Activated CD4-positive, alpha-beta T cell treated with anti-CD3 and anti-CD28 coated beads, Interleukin-2, amount 10 ng/mL, durations not matched to agents 24 days and 14 days (primary cell): ENCODE results near the gene RPL18. TPM values are rescaled to one million over a fixed set of nuclear protein-coding genes. Genes with fewer than 3 reads are reported as not detected.
A peak's percentile ranks its signal among the peaks of the same experiment; 100 is the strongest.
"Not testable (repeated sequence)": the region's sequence is repeated elsewhere in the genome, so short reads cannot be mapped to it uniquely, and the experiment has no call there.

Experiments used
- DNase-seq: peaks from one replicate; pipeline ENCODE4 v3.0.0; 2022
- H3K27ac Mint-ChIP-seq: one replicate; pipeline ENCODE4 v1.8.0; 2022; ENCODE audit warnings: mild to moderate bottlenecking, mixed read lengths
- H3K27me3 Mint-ChIP-seq: one replicate; pipeline ENCODE4 v1.8.0; 2022; ENCODE audit warnings: mixed read lengths
- H3K36me3 Mint-ChIP-seq: one replicate; pipeline ENCODE4 v1.8.0; 2022; ENCODE audit warnings: low read depth, mild to moderate bottlenecking, mixed read lengths
- H3K4me1 Mint-ChIP-seq: one replicate; pipeline ENCODE4 v1.8.0; 2021; ENCODE audit warnings: mixed read lengths
- H3K4me3 Mint-ChIP-seq: one replicate; pipeline ENCODE4 v1.8.0; 2022; ENCODE audit warnings: mild to moderate bottlenecking, moderate library complexity, mixed read lengths
- H3K9me3 Mint-ChIP-seq: one replicate; pipeline ENCODE4 v1.8.0; 2021; ENCODE audit warnings: mixed read lengths
- intact Hi-C: fragments of 100-400 bp; cut with micrococcal nuclease; formaldehyde crosslinking; loops from one replicate; pipeline ENCODE4 v1.15.1; 2023
- total RNA-seq: library from RNA; stranded (reverse); gene quantifications from 2 replicates; pipeline ENCODE4 v1.2.3, GENCODE V29; 2022

RPL18 gene
- total RNA-seq, 1 donor from 2014 or later = 1,938 TPM

GRCh38 chr19:48637948-48638830, 19.2 kb upstream of the RPL18 start:
- peak overlapping the region; percentile 99 for H3K27ac Mint-ChIP-seq
- no peaks in the 10 kb centered on the region for H3K9me3 Mint-ChIP-seq

GRCh38 chr19:48637449-48637947, 18.5 kb upstream of the RPL18 start:
- peaks cover 35% of the 10 kb centered on the region for H3K4me1 Mint-ChIP-seq

More at GRCh38 chr19:48637948-48638830, 19.2 kb upstream of the RPL18 start:
- H3K4me3 Mint-ChIP-seq = peak overlapping the region; percentile 86
- DNase-seq = peak; percentile 94
- peaks cover 2% of the 10 kb centered on the region for H3K27me3 Mint-ChIP-seq
- peaks cover 2% of the 10 kb centered on the region for H3K36me3 Mint-ChIP-seq
- H3K4me1 Mint-ChIP-seq = peaks cover 35% of the 10 kb centered on the region
- intact Hi-C loops = loop anchor here (1.0 to 10.0 kb wide), 10 partner anchors 8 to 1239 kb away; partner anchors contain the start of genes AKT1S1, ALDH16A1, BCL2L12 and C19orf73

GRCh38 chr19:48636859-48637448, 18.0 kb upstream of the RPL18 start, which contains the start of gene DBP:
Gene DBP, minus strand, starts transcription at chr19:48637379. Its CDS starts 385 bp downstream, at chr19:48636994.
- intact Hi-C loops = loop anchor here (1.0 to 10.0 kb wide), 9 partner anchors 9 to 1240 kb away; partner anchors contain the start of genes AKT1S1, ALDH16A1, BCL2L12 and C19orf73
- H3K9me3 Mint-ChIP-seq = no peaks in the 10 kb centered on the region
- peak within 1 kb of the TSS; percentile 86 for H3K4me3 Mint-ChIP-seq
- peak within 1 kb of the TSS; percentile 99 for H3K27ac Mint-ChIP-seq
- H3K27me3 Mint-ChIP-seq = peaks cover 2% of the 10 kb centered on the region
- no peak for DNase-seq
- peaks cover 35% of the 10 kb centered on the region for H3K4me1 Mint-ChIP-seq
- H3K36me3 Mint-ChIP-seq = peaks cover 2% of the 10 kb centered on the region

More at GRCh38 chr19:48637449-48637947, 18.5 kb upstream of the RPL18 start:
- H3K36me3 Mint-ChIP-seq = peaks cover 2% of the 10 kb centered on the region
- DNase-seq = peak; percentile 100
- intact Hi-C loops = loop anchor here (1.0 to 10.0 kb wide), 9 partner anchors 9 to 1240 kb away; partner anchors contain the start of genes AKT1S1, ALDH16A1, BCL2L12 and C19orf73
- peak overlapping the region; percentile 86 for H3K4me3 Mint-ChIP-seq
- peak overlapping the region; percentile 99 for H3K27ac Mint-ChIP-seq
- peaks cover 2% of the 10 kb centered on the region for H3K27me3 Mint-ChIP-seq
- H3K9me3 Mint-ChIP-seq = no peaks in the 10 kb centered on the region

- Mint-ChIP-seq H3K4me1 (peaks cover 35% of the 10 kb centered on the region), H3K27me3 (no peaks in the 10 kb centered on the region), H3K36me3 (peaks cover 2% of the 10 kb centered on the region), H3K4me3 (peak overlapping the region; percentile 86), H3K9me3 (no peaks in the 10 kb centered on the region), H3K27ac (peak overlapping the region; percentile 86)
- DNase-seq = peak; percentile 78
- intact Hi-C loops = loop anchor here (2.0 to 10.0 kb wide), 8 partner anchors 85 to 1241 kb away; partner anchors contain the start of genes AKT1S1, ALDH16A1, BCL2L12 and C19orf73
Measured at GRCh38 chr19:48635966-48636858, 17.2 kb upstream of the RPL18 start.

GRCh38 chr19:48635263-48635965, 16.4 kb upstream of the RPL18 start:
- peaks cover 37% of the 10 kb centered on the region for H3K4me1 Mint-ChIP-seq
- peak; percentile 93 for DNase-seq
- peak overlapping the region; percentile 86 for H3K4me3 Mint-ChIP-seq
- peaks cover 2% of the 10 kb centered on the region for H3K36me3 Mint-ChIP-seq
- intact Hi-C loops = loop anchor here (5.0 to 10.0 kb wide), 7 partner anchors 303 to 1242 kb away; partner anchors contain the start of genes AKT1S1, ALDH16A1, BCL2L12 and C19orf73
- H3K9me3 Mint-ChIP-seq = no peaks in the 10 kb centered on the region
- H3K27me3 Mint-ChIP-seq = no peaks in the 10 kb centered on the region
- peak overlapping the region; percentile 86 for H3K27ac Mint-ChIP-seq

- peaks cover 35% of the 10 kb centered on the region for H3K4me1 Mint-ChIP-seq
Measured at GRCh38 chr19:48634424-48635262, 15.7 kb upstream of the RPL18 start.

GRCh38 chr19:48634036-48634342, 15.0 kb upstream of the RPL18 start:
- peak overlapping the region; percentile 84 for H3K4me3 Mint-ChIP-seq
- intact Hi-C loops = loop anchor here (1.0 to 10.0 kb wide), 4 partner anchors 10 to 1031 kb away; partner anchors contain the start of genes BCL2L12, C19orf73, IRF3 and LIN7B
- no peak for DNase-seq
- H3K27ac Mint-ChIP-seq = peak overlapping the region; percentile 86
- H3K36me3 Mint-ChIP-seq = peaks cover 9% of the 10 kb centered on the region
- no peaks in the 10 kb centered on the region for H3K9me3 Mint-ChIP-seq
- H3K4me1 Mint-ChIP-seq = peaks cover 32% of the 10 kb centered on the region
- no peaks in the 10 kb centered on the region for H3K27me3 Mint-ChIP-seq

More at GRCh38 chr19:48634424-48635262, 15.7 kb upstream of the RPL18 start:
- peak overlapping the region; percentile 86 for H3K27ac Mint-ChIP-seq
- DNase-seq = peak; percentile 97
- no peaks in the 10 kb centered on the region for H3K9me3 Mint-ChIP-seq
- intact Hi-C loops = loop anchor here (1.0 to 10.0 kb wide), 9 partner anchors 10 to 1243 kb away; partner anchors contain the start of genes AKT1S1, ALDH16A1, BCL2L12 and C19orf73
- peak overlapping the region; percentile 84 for H3K4me3 Mint-ChIP-seq
- H3K27me3 Mint-ChIP-seq = no peaks in the 10 kb centered on the region
- H3K36me3 Mint-ChIP-seq = peaks cover 6% of the 10 kb centered on the region

- intact Hi-C loops = loop anchor here (1.0 to 10.0 kb wide), 4 partner anchors 9 to 1031 kb away; partner anchors contain the start of genes BCL2L12, C19orf73, IRF3 and LIN7B
- Mint-ChIP-seq H3K4me3 (peak overlapping the region; percentile 84), H3K27me3 (no peaks in the 10 kb centered on the region), H3K9me3 (no peaks in the 10 kb centered on the region), H3K27ac (peak overlapping the region; percentile 86), H3K4me1 (peaks cover 26% of the 10 kb centered on the region), H3K36me3 (peaks cover 9% of the 10 kb centered on the region)
- DNase-seq = peak; percentile 61
Measured at GRCh38 chr19:48633148-48634035, 14.4 kb upstream of the RPL18 start.

GRCh38 chr19:48632692-48633147, 13.7 kb upstream of the RPL18 start:
- H3K27ac Mint-ChIP-seq = peak overlapping the region; percentile 37
- peaks cover 10% of the 10 kb centered on the region for H3K36me3 Mint-ChIP-seq
- DNase-seq = peak; percentile 61
- H3K27me3 Mint-ChIP-seq = no peaks in the 10 kb centered on the region
- H3K9me3 Mint-ChIP-seq = no peaks in the 10 kb centered on the region
- H3K4me3 Mint-ChIP-seq = no peak overlapping the region
- H3K4me1 Mint-ChIP-seq = peaks cover 20% of the 10 kb centered on the region
- intact Hi-C loops = loop anchor here (10.0 kb wide), 2 partner anchors 482 to 1032 kb away; partner anchors contain the start of genes BCL2L12, C19orf73, IRF3 and LIN7B

- peaks cover 18% of the 10 kb centered on the region for H3K4me1 Mint-ChIP-seq
- intact Hi-C loops = loop anchor here (10.0 kb wide), 2 partner anchors 483 to 1033 kb away; partner anchors contain the start of genes BCL2L12, C19orf73, IRF3 and LIN7B
- not testable (repeated sequence) for H3K27ac Mint-ChIP-seq, H3K4me3 Mint-ChIP-seq, H3K27me3 Mint-ChIP-seq, H3K36me3 Mint-ChIP-seq, DNase-seq, H3K9me3 Mint-ChIP-seq
Measured at GRCh38 chr19:48632286-48632685, 13.3 kb upstream of the RPL18 start.
